Activated CD8-positive, alpha-beta T cell treated with anti-CD3 and anti-CD28 coated beads, Interleukin-2, amount 10 ng/mL, durations not matched to agents 7 days and 5 days (primary cell): ENCODE measurements around the gene GARRE1. TPM values are rescaled to one million over a fixed set of nuclear protein-coding genes. Genes with fewer than 3 reads are reported as not detected.
"Not testable (repeated sequence)": the region's sequence is repeated elsewhere in the genome, so short reads cannot be mapped to it uniquely, and the experiment has no call there.

Experiments
- ATAC-seq: fragments of 150-1000 bp; cut with Tn5 transposase; one replicate; pipeline ENCODE4 v1.10.0; 2021; ENCODE audit warnings: moderate library complexity
- CTCF ChIA-PET: fragments of 350-600 bp; sonication (Branson Sonifier 250); formaldehyde crosslinking; loops from one replicate; lab custom pipeline; 2021; ENCODE audit warnings: antibody characterized with exemption; lab: Charles Lee
- POLR2A ChIA-PET: fragments of 350-600 bp; sonication (Branson Sonifier 250); formaldehyde crosslinking; loops from one replicate; lab custom pipeline; 2021; ENCODE audit warnings: antibody characterized with exemption; lab: Charles Lee
- DNase-seq: peaks from one replicate; pipeline ENCODE4 v3.0.0-alpha.2; 2020
- H3K27ac Mint-ChIP-seq: one replicate; pipeline ENCODE4 v1.8.0; 2021; ENCODE audit warnings: mild to moderate bottlenecking, mixed read lengths
- H3K27me3 Mint-ChIP-seq: one replicate; pipeline ENCODE4 v1.8.0; 2021; ENCODE audit warnings: low read depth, mixed read lengths
- H3K36me3 Mint-ChIP-seq: one replicate; pipeline ENCODE4 v1.8.0; 2021; ENCODE audit warnings: low read depth, mixed read lengths
- H3K4me1 Mint-ChIP-seq: one replicate; pipeline ENCODE4 v1.8.0; 2021; ENCODE audit warnings: low read depth, mixed read lengths
- H3K4me3 Mint-ChIP-seq: one replicate; pipeline ENCODE4 v1.8.0; 2021; ENCODE audit warnings: mild to moderate bottlenecking, mixed read lengths
- H3K9me3 Mint-ChIP-seq: one replicate; pipeline ENCODE4 v1.8.0; 2022; ENCODE audit warnings: mixed read lengths; ENCODE audit not compliant: insufficient read depth
- total RNA-seq, 2 experiments: library from RNA; stranded (reverse); gene quantifications; one replicate each; pipeline ENCODE4 v1.2.3, GENCODE V29; 2021

GARRE1 gene
- total RNA-seq, 2 experiments from 2014 or later, result 6.3 to 8.3 TPM

GRCh38 chr19:34277244-34277643 is 22.9 kb downstream of the GARRE1 start:
- no peak overlapping the region for H3K27ac Mint-ChIP-seq
- ATAC-seq (no peak), DNase-seq (no peak)
- CTCF ChIA-PET, result no interaction called here
- POLR2A ChIA-PET, result no interaction called here
- H3K4me1 Mint-ChIP-seq, result no peaks in the 10 kb centered on the region
- H3K4me3 Mint-ChIP-seq, result no peak overlapping the region
- no peaks in the 10 kb centered on the region for H3K27me3 Mint-ChIP-seq
- H3K36me3 Mint-ChIP-seq, result peaks cover 4% of the 10 kb centered on the region
- no peaks in the 10 kb centered on the region for H3K9me3 Mint-ChIP-seq

- ChIA-PET CTCF (no interaction called here), POLR2A (no interaction called here)
- no peak for DNase-seq
- Mint-ChIP-seq H3K27me3 (no peaks in the 10 kb centered on the region), H3K27ac (no peak overlapping the region), H3K4me3 (no peak overlapping the region), H3K9me3 (no peaks in the 10 kb centered on the region), H3K36me3 (peaks cover 4% of the 10 kb centered on the region), H3K4me1 (no peaks in the 10 kb centered on the region)
- ATAC-seq, result no peak
These were observed 24.4 kb downstream of the GARRE1 start for GRCh38 chr19:34278783-34279182.

GRCh38 chr19:34281444-34281843 is 27.1 kb downstream of the GARRE1 start:
- ATAC-seq, H3K4me1 Mint-ChIP-seq, CTCF ChIA-PET, H3K9me3 Mint-ChIP-seq, DNase-seq, H3K27ac Mint-ChIP-seq, H3K4me3 Mint-ChIP-seq, H3K36me3 Mint-ChIP-seq, POLR2A ChIA-PET, H3K27me3 Mint-ChIP-seq: not testable (repeated sequence)

- POLR2A ChIA-PET, result no interaction called here
- H3K4me3 Mint-ChIP-seq, result no peak overlapping the region
- no peaks in the 10 kb centered on the region for H3K27me3 Mint-ChIP-seq
- H3K27ac Mint-ChIP-seq, result no peak overlapping the region
- H3K36me3 Mint-ChIP-seq, result no peaks in the 10 kb centered on the region
- CTCF ChIA-PET, result no interaction called here
- no peaks in the 10 kb centered on the region for H3K9me3 Mint-ChIP-seq
- DNase-seq (no peak), ATAC-seq (no peak)
- peaks cover 5% of the 10 kb centered on the region for H3K4me1 Mint-ChIP-seq
These were observed 28.5 kb downstream of the GARRE1 start for GRCh38 chr19:34282611-34283519.

GRCh38 chr19:34284505-34284904 is 30.2 kb downstream of the GARRE1 start:
- Mint-ChIP-seq H3K27me3 (no peaks in the 10 kb centered on the region), H3K4me1 (peaks cover 16% of the 10 kb centered on the region), H3K27ac (no peak overlapping the region), H3K4me3 (no peak overlapping the region), H3K36me3 (no peaks in the 10 kb centered on the region), H3K9me3 (no peaks in the 10 kb centered on the region)
- ChIA-PET CTCF (no interaction called here), POLR2A (no interaction called here)
- no peak for ATAC-seq
- DNase-seq, result no peak

- no peak overlapping the region for H3K27ac Mint-ChIP-seq
- DNase-seq (no peak), ATAC-seq (no peak)
- peaks cover 16% of the 10 kb centered on the region for H3K4me1 Mint-ChIP-seq
- POLR2A ChIA-PET, result no interaction called here
- no peak overlapping the region for H3K4me3 Mint-ChIP-seq
- H3K27me3 Mint-ChIP-seq, result no peaks in the 10 kb centered on the region
- CTCF ChIA-PET, result interaction anchor here (1.1 kb wide), 1 partner anchor 59 kb away, joined by 3 read pairs; no protein-coding TSS in a partner anchor
- no peaks in the 10 kb centered on the region for H3K9me3 Mint-ChIP-seq
- no peaks in the 10 kb centered on the region for H3K36me3 Mint-ChIP-seq
These were observed 33.3 kb downstream of the GARRE1 start for GRCh38 chr19:34287662-34288140.

GRCh38 chr19:34288381-34288780 is 34.0 kb downstream of the GARRE1 start:
- no peaks in the 10 kb centered on the region for H3K9me3 Mint-ChIP-seq
- no peak for ATAC-seq
- no peak for DNase-seq
- ChIA-PET POLR2A (no interaction called here), CTCF (interaction anchor here (1.5 kb wide), 1 partner anchor 142 kb away, joined by 3 read pairs; no protein-coding TSS in a partner anchor)
- H3K4me1 Mint-ChIP-seq, result peaks cover 16% of the 10 kb centered on the region
- no peak overlapping the region for H3K4me3 Mint-ChIP-seq
- no peak overlapping the region for H3K27ac Mint-ChIP-seq
- H3K27me3 Mint-ChIP-seq, result no peaks in the 10 kb centered on the region
- H3K36me3 Mint-ChIP-seq, result no peaks in the 10 kb centered on the region

- CTCF ChIA-PET, result no interaction called here
- Mint-ChIP-seq H3K4me1 (peaks cover 16% of the 10 kb centered on the region), H3K9me3 (no peaks in the 10 kb centered on the region), H3K4me3 (no peak overlapping the region), H3K27me3 (no peaks in the 10 kb centered on the region), H3K36me3 (no peaks in the 10 kb centered on the region), H3K27ac (no peak overlapping the region)
- DNase-seq, result no peak
- POLR2A ChIA-PET, result no interaction called here
- no peak for ATAC-seq
These were observed 36.9 kb downstream of the GARRE1 start for GRCh38 chr19:34291235-34291634.

- no peak for ATAC-seq
- no peaks in the 10 kb centered on the region for H3K9me3 Mint-ChIP-seq
- DNase-seq, result no peak
- ChIA-PET POLR2A (no interaction called here), CTCF (interaction anchor here (0.9 kb wide), 1 partner anchor 43 kb away, joined by 3 read pairs; no protein-coding TSS in a partner anchor)
- H3K27me3 Mint-ChIP-seq, result no peaks in the 10 kb centered on the region
- H3K27ac Mint-ChIP-seq, result no peak overlapping the region
- H3K36me3 Mint-ChIP-seq, result no peaks in the 10 kb centered on the region
- H3K4me1 Mint-ChIP-seq, result no peaks in the 10 kb centered on the region
- H3K4me3 Mint-ChIP-seq, result no peak overlapping the region
These were observed 40.7 kb downstream of the GARRE1 start for GRCh38 chr19:34295103-34295502.

GRCh38 chr19:34298891-34299520 is 44.7 kb downstream of the GARRE1 start:
- Mint-ChIP-seq H3K36me3 (no peaks in the 10 kb centered on the region), H3K9me3 (no peaks in the 10 kb centered on the region), H3K27ac (no peak overlapping the region), H3K4me3 (no peak overlapping the region), H3K4me1 (no peaks in the 10 kb centered on the region), H3K27me3 (no peaks in the 10 kb centered on the region)
- POLR2A ChIA-PET, result no interaction called here
- ATAC-seq, result no peak
- CTCF ChIA-PET, result interaction anchor here (0.8 kb wide), 1 partner anchor 154 kb away, joined by 3 read pairs; no protein-coding TSS in a partner anchor
- DNase-seq, result no peak

GRCh38 chr19:34299576-34299975 is 45.2 kb downstream of the GARRE1 start:
- ChIA-PET POLR2A (no interaction called here), CTCF (interaction anchor here (1.8 kb wide), 1 partner anchor 47 kb away, joined by 4 read pairs; no protein-coding TSS in a partner anchor)
- no peaks in the 10 kb centered on the region for H3K9me3 Mint-ChIP-seq
- H3K4me3 Mint-ChIP-seq, result no peak overlapping the region
- H3K4me1 Mint-ChIP-seq, result no peaks in the 10 kb centered on the region
- H3K27ac Mint-ChIP-seq, result no peak overlapping the region
- DNase-seq (no peak), ATAC-seq (no peak)
- no peaks in the 10 kb centered on the region for H3K36me3 Mint-ChIP-seq
- no peaks in the 10 kb centered on the region for H3K27me3 Mint-ChIP-seq

GRCh38 chr19:34300380-34300779 is 46.0 kb downstream of the GARRE1 start:
- DNase-seq (no peak), ATAC-seq (no peak)
- Mint-ChIP-seq H3K36me3 (peaks cover 4% of the 10 kb centered on the region), H3K4me1 (no peaks in the 10 kb centered on the region), H3K4me3 (no peak overlapping the region), H3K9me3 (no peaks in the 10 kb centered on the region), H3K27me3 (no peaks in the 10 kb centered on the region), H3K27ac (no peak overlapping the region)
- CTCF ChIA-PET, result interaction anchor here (1.8 kb wide), 1 partner anchor 46 kb away, joined by 4 read pairs; no protein-coding TSS in a partner anchor
- POLR2A ChIA-PET, result no interaction called here
